ENCODE data around the gene ANK3.

ANK3 gene

DNA sequence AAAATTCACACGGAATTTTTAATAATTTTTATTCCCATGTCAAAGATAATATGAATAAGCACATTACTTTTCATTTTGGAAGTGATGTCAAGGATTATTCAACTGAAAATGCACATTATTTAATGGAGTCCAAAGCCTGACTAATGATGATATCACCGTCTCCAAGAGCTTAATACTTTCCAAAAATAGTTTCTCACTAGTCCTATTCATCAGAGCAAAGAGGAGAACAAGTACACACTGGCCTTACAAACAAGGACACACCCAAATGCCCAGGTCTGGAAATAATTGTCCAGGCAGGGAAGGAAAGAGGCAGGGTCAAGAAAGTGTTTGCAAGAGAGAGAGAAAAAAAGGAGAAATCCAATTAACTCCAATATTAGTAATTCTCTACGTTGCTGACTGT, 266.5 kb downstream of the ANK3 start:
- intact Hi-C loops (cut with micrococcal nuclease), result no loop called here
- Mint-ChIP-seq H3K27ac (no peak overlapping the region), H3K4me3 (no peak overlapping the region), H3K4me1 (ENCODE audit: low read depth) (no peaks in the 10 kb centered on the region), H3K27me3 (no peaks in the 10 kb centered on the region), H3K36me3 (ENCODE audit: low read depth) (no peaks in the 10 kb centered on the region), H3K9me3 (no peaks in the 10 kb centered on the region)

- intact Hi-C loops (cut with micrococcal nuclease), result no loop called here
- Mint-ChIP-seq H3K9me3 (no peaks in the 10 kb centered on the region), H3K4me3 (no peak overlapping the region), H3K4me1 (ENCODE audit: low read depth) (no peaks in the 10 kb centered on the region), H3K27me3 (no peaks in the 10 kb centered on the region), H3K27ac (no peak overlapping the region), H3K36me3 (ENCODE audit: low read depth) (no peaks in the 10 kb centered on the region)
Measured at GRCh38 chr10:60122190-60122589, 267.5 kb downstream of the ANK3 start.

GRCh38 chr10:60114765-60115586, 274.7 kb downstream of the ANK3 start:
- intact Hi-C loops (cut with micrococcal nuclease), result loop anchor here (2.0 to 5.0 kb wide), 2 partner anchors 87 to 320 kb away; no protein-coding TSS in a partner anchor
- no peaks in the 10 kb centered on the region for H3K36me3 Mint-ChIP-seq (ENCODE audit: low read depth)
- no peaks in the 10 kb centered on the region for H3K9me3 Mint-ChIP-seq
- H3K4me3 Mint-ChIP-seq, result no peak overlapping the region
- no peak overlapping the region for H3K27ac Mint-ChIP-seq
- H3K4me1 Mint-ChIP-seq (ENCODE audit: low read depth), result no peaks in the 10 kb centered on the region
- H3K27me3 Mint-ChIP-seq, result no peaks in the 10 kb centered on the region

- Mint-ChIP-seq H3K36me3 (ENCODE audit: low read depth) (no peaks in the 10 kb centered on the region), H3K4me3 (no peak overlapping the region)
Measured at GRCh38 chr10:60110739-60111138, 278.9 kb downstream of the ANK3 start.

DNA sequence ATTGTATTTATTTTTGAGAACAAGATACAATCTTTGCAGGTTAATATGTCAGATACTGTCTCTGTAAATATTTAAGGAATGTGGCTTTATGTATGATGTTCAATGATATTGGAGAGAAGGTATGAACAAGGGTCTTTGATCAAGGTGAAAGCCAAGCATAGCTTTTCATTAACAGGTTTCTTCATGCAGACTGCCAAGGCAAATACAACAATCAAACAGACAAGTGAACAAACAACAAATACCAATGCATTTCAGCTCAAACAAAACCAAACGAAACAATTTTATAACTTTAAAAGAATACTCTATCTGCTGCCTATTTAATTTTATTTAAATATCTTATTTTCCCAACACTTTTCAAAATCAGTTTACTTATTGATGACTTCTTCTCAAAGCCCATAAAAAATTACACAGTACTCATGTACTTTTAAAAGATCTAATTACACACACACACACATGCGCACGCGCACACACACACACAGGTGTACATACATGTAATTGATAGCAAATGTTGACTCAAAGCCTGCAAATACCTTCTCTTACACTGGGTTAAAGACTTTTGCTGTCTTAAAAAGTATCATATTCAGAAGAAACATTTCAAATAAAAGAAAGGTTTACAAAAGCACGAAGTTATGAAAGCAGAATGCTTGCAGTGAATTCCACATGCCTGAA, 282.2 kb downstream of the ANK3 start:
- H3K4me1 Mint-ChIP-seq (ENCODE audit: low read depth), result no peaks in the 10 kb centered on the region
- H3K36me3 Mint-ChIP-seq (ENCODE audit: low read depth), result no peaks in the 10 kb centered on the region
- H3K9me3 Mint-ChIP-seq, result no peaks in the 10 kb centered on the region
- intact Hi-C loops (cut with micrococcal nuclease), result loop anchor here (10.0 kb wide), 1 partner anchor 483 kb away; no protein-coding TSS in a partner anchor
- H3K27me3 Mint-ChIP-seq, result no peaks in the 10 kb centered on the region
- no peak overlapping the region for H3K27ac Mint-ChIP-seq
- H3K4me3 Mint-ChIP-seq, result no peak overlapping the region

More at GRCh38 chr10:60110739-60111138, 278.9 kb downstream of the ANK3 start:
- Mint-ChIP-seq H3K9me3 (no peaks in the 10 kb centered on the region), H3K27ac (no peak overlapping the region), H3K27me3 (no peaks in the 10 kb centered on the region), H3K4me1 (ENCODE audit: low read depth) (no peaks in the 10 kb centered on the region)
- intact Hi-C loops (cut with micrococcal nuclease), result loop anchor here (5.0 kb wide), 1 partner anchor 92 kb away; no protein-coding TSS in a partner anchor

GRCh38 chr10:60105295-60105695, 284.4 kb downstream of the ANK3 start:
- Mint-ChIP-seq H3K27me3 (no peaks in the 10 kb centered on the region), H3K4me3 (no peak overlapping the region), H3K36me3 (ENCODE audit: low read depth) (no peaks in the 10 kb centered on the region), H3K27ac (no peak overlapping the region), H3K4me1 (ENCODE audit: low read depth) (no peaks in the 10 kb centered on the region), H3K9me3 (no peaks in the 10 kb centered on the region)
- intact Hi-C loops (cut with micrococcal nuclease), result loop anchor here (10.0 kb wide), 1 partner anchor 480 kb away; no protein-coding TSS in a partner anchor

GRCh38 chr10:60101821-60102220, 287.9 kb downstream of the ANK3 start:
- H3K9me3 Mint-ChIP-seq, result no peaks in the 10 kb centered on the region
- no peaks in the 10 kb centered on the region for H3K4me1 Mint-ChIP-seq (ENCODE audit: low read depth)
- H3K4me3 Mint-ChIP-seq, result no peak overlapping the region
- no peaks in the 10 kb centered on the region for H3K36me3 Mint-ChIP-seq (ENCODE audit: low read depth)
- intact Hi-C loops (cut with micrococcal nuclease), result loop anchor here (2.0 to 10.0 kb wide), 2 partner anchors 333 to 477 kb away; no protein-coding TSS in a partner anchor
- no peaks in the 10 kb centered on the region for H3K27me3 Mint-ChIP-seq
- H3K27ac Mint-ChIP-seq, result no peak overlapping the region

GRCh38 chr10:60099998-60100747, 289.5 kb downstream of the ANK3 start:
- H3K27ac Mint-ChIP-seq, result no peak overlapping the region
- intact Hi-C loops (cut with micrococcal nuclease), result loop anchor here (2.0 to 10.0 kb wide), 3 partner anchors 335 to 547 kb away; no protein-coding TSS in a partner anchor
- H3K4me1 Mint-ChIP-seq (ENCODE audit: low read depth), result no peaks in the 10 kb centered on the region
- no peaks in the 10 kb centered on the region for H3K9me3 Mint-ChIP-seq
- H3K36me3 Mint-ChIP-seq (ENCODE audit: low read depth), result no peaks in the 10 kb centered on the region
- H3K27me3 Mint-ChIP-seq, result no peaks in the 10 kb centered on the region
- no peak overlapping the region for H3K4me3 Mint-ChIP-seq

- intact Hi-C loops (cut with micrococcal nuclease), result loop anchor here (5.0 kb wide), 1 partner anchor 548 kb away; no protein-coding TSS in a partner anchor
- H3K27me3 Mint-ChIP-seq, result no peaks in the 10 kb centered on the region
- H3K27ac Mint-ChIP-seq, result no peak overlapping the region
- no peak overlapping the region for H3K4me3 Mint-ChIP-seq
- no peaks in the 10 kb centered on the region for H3K36me3 Mint-ChIP-seq (ENCODE audit: low read depth)
- no peaks in the 10 kb centered on the region for H3K9me3 Mint-ChIP-seq
- no peaks in the 10 kb centered on the region for H3K4me1 Mint-ChIP-seq (ENCODE audit: low read depth)
Measured at GRCh38 chr10:60098677-60099601, 290.7 kb downstream of the ANK3 start.

GRCh38 chr10:60096761-60097513, 292.7 kb downstream of the ANK3 start:
- H3K9me3 Mint-ChIP-seq, result no peaks in the 10 kb centered on the region
- H3K4me1 Mint-ChIP-seq (ENCODE audit: low read depth), result no peaks in the 10 kb centered on the region
- H3K27ac Mint-ChIP-seq, result no peak overlapping the region
- H3K36me3 Mint-ChIP-seq (ENCODE audit: low read depth), result no peaks in the 10 kb centered on the region
- H3K4me3 Mint-ChIP-seq, result no peak overlapping the region
- intact Hi-C loops (cut with micrococcal nuclease), result loop anchor here (5.0 kb wide), 1 partner anchor 550 kb away; no protein-coding TSS in a partner anchor
- H3K27me3 Mint-ChIP-seq, result no peaks in the 10 kb centered on the region

- H3K27ac Mint-ChIP-seq, result no peak overlapping the region
- H3K9me3 Mint-ChIP-seq, result no peaks in the 10 kb centered on the region
- H3K4me3 Mint-ChIP-seq, result no peak overlapping the region
- intact Hi-C loops (cut with micrococcal nuclease), result no loop called here
- H3K36me3 Mint-ChIP-seq (ENCODE audit: low read depth), result no peaks in the 10 kb centered on the region
- H3K4me1 Mint-ChIP-seq (ENCODE audit: low read depth), result no peaks in the 10 kb centered on the region
- no peaks in the 10 kb centered on the region for H3K27me3 Mint-ChIP-seq
Measured at GRCh38 chr10:60093317-60093716, 296.4 kb downstream of the ANK3 start.

DNA sequence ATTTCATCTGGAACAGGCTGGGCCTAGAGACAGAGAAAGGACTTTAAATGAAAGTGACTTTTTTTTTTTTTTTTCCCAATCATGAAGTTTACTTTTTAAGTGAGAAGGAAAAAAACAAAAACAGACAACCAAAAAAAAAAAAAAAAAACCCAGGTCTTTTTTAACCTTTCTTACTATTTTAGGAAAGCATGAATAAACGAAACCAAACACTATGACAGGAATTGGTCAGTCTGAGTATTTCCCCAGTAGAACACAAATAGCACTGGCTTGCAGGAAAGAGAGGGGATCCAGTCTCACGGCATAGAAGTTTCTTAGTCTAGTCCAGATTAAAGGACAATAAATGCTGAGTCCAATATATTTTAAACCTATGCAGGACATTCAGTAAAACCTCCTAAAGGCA, 302.8 kb downstream of the ANK3 start:
- intact Hi-C loops (cut with micrococcal nuclease), result no loop called here
- Mint-ChIP-seq H3K4me1 (ENCODE audit: low read depth) (no peaks in the 10 kb centered on the region), H3K4me3 (no peak overlapping the region), H3K27me3 (no peaks in the 10 kb centered on the region), H3K36me3 (ENCODE audit: low read depth) (no peaks in the 10 kb centered on the region), H3K9me3 (no peaks in the 10 kb centered on the region), H3K27ac (no peak overlapping the region)
